ENCODE measurements around the gene ITGB8.

The ITGB8 gene

DNA sequence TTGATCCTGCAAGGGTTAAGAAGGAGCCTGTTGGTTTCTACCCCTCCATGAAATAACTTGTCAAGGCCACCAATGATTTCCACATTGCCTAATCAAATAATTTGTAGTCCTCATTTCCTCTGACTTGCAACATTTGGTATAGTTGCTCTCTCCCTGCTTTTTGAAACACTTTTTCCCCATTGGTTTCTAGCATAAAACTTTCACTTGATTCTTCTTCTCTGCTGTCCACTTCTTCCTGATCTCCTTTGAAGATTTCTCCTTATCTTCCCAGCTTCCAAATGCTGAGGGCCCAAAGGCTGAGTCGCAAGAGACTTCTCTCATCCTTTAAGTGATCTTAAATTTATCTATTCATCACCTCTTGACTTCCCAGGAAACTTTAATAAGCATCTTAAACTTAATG is 134.2 kb downstream of the ITGB8 start:
- DNase-seq (ENCODE audit: low read depth in 3 of 3): no peak
